ENCODE results near the gene PRKCA.

GRCh38 chr17:66860204-66860603, 557.8 kb downstream of the PRKCA start:
- TF ChIP-seq CTCF (conservative IDR thresholded peaks at IDR 0.05; ENCODE audit: low read depth, low read length) = no peak
- no peak for TF ChIP-seq EZH2phosphoT487 (IDR thresholded peaks at IDR 0.05; ENCODE audit: borderline replicate concordance, low read length)
- no peak for TF ChIP-seq EZH2 (IDR thresholded peaks at IDR 0.05; ENCODE audit: low read length, unreplicated experiment)
